WI38 (cell line): Measurements from ENCODE around the gene ING5.

ENCODE experiments used
- H3K4me3 ChIP-seq: 2 replicates; pipeline ENCODE4 v1.5.1; 2011; ENCODE audit warnings: low read depth, mild to moderate bottlenecking, control low read depth, low read length
- CTCF ChIP-seq: IDR thresholded peaks from 2 replicates; pipeline ENCODE4 v1.5.1; 2012; ENCODE audit warnings: low read depth, mild to moderate bottlenecking, control low read depth, low read length

The ING5 gene

GRCh38 chr2:241695651-241696050 is 6.2 kb upstream of the ING5 start:
- H3K4me3 ChIP-seq: no peak overlapping the region
- no peak for TF ChIP-seq CTCF

- peak; percentile 17; the same call in 1 of the 2 replicates for TF ChIP-seq CTCF
- peak overlapping the region; percentile 74 for H3K4me3 ChIP-seq
These were observed 765 bp upstream of the ING5 start for GRCh38 chr2:241701149-241701398.

GRCh38 chr2:241702155-241703031 is 554 bp downstream of the ING5 start:
- 0 out of 2 replicates have a peak, but pooled peaks have one; percentile 3 for TF ChIP-seq CTCF

GRCh38 chr2:241703032-241703604 is 1.3 kb downstream of the ING5 start:
- peak overlapping the region; percentile 78 for H3K4me3 ChIP-seq
- 0 out of 2 replicates have a peak, but pooled peaks have one; percentile 1 for TF ChIP-seq CTCF

More at GRCh38 chr2:241702155-241703031, 554 bp downstream of the ING5 start:
- peak overlapping the region; percentile 78 for H3K4me3 ChIP-seq

GRCh38 chr2:241706537-241706936 is 4.7 kb downstream of the ING5 start:
- TF ChIP-seq CTCF: no peak

GRCh38 chr2:241708879-241709278 is 7.0 kb downstream of the ING5 start:
- no peak overlapping the region for H3K4me3 ChIP-seq
- no peak for TF ChIP-seq CTCF

More at GRCh38 chr2:241706537-241706936, 4.7 kb downstream of the ING5 start:
- H3K4me3 ChIP-seq: no peak overlapping the region

GRCh38 chr2:241719093-241719492 is 17.3 kb downstream of the ING5 start:
- TF ChIP-seq CTCF: no peak
- H3K4me3 ChIP-seq: no peak overlapping the region
